ENCODE results near the gene ZNF506.

- no peak for TF ChIP-seq POLR2AphosphoS5 (IDR thresholded peaks at IDR 0.05; ENCODE audit: low read depth, low read length)
- TF ChIP-seq POLR2A (IDR thresholded peaks at IDR 0.05; ENCODE audit: low read depth, low read length) = no peak
Measured at GRCh38 chr19:19782783-19783182, 38.8 kb downstream of the ZNF506 start.
